ENCODE measurements around the gene PIP5K1B. TPM values are rescaled to one million over a fixed set of nuclear protein-coding genes. Genes with fewer than 3 reads are reported as not detected.

The PIP5K1B gene
- total RNA-seq, 1 experiment from 2014 or later, result 5.2 TPM

DNA sequence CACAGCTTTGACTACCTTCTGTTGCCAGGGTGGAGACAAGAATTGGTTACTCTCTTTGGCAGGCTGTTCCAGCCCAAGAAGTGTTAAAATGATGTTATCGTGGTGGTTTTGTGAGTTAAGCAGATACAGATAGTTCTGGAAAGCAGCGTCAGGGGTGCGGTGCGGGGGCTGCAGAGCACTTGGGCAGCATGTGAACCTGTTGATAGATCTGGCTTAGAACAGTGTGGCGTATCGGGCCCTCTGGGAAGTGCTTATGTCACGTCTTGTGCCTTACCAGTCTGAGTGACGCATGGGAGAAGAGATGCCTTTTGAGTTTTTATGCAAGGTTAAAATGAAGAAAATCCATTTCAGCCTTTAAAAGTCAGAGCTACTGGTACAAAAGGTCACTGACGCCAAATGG is 156.4 kb downstream of the PIP5K1B start (continued):
- TF ChIP-seq, protein P1, sequence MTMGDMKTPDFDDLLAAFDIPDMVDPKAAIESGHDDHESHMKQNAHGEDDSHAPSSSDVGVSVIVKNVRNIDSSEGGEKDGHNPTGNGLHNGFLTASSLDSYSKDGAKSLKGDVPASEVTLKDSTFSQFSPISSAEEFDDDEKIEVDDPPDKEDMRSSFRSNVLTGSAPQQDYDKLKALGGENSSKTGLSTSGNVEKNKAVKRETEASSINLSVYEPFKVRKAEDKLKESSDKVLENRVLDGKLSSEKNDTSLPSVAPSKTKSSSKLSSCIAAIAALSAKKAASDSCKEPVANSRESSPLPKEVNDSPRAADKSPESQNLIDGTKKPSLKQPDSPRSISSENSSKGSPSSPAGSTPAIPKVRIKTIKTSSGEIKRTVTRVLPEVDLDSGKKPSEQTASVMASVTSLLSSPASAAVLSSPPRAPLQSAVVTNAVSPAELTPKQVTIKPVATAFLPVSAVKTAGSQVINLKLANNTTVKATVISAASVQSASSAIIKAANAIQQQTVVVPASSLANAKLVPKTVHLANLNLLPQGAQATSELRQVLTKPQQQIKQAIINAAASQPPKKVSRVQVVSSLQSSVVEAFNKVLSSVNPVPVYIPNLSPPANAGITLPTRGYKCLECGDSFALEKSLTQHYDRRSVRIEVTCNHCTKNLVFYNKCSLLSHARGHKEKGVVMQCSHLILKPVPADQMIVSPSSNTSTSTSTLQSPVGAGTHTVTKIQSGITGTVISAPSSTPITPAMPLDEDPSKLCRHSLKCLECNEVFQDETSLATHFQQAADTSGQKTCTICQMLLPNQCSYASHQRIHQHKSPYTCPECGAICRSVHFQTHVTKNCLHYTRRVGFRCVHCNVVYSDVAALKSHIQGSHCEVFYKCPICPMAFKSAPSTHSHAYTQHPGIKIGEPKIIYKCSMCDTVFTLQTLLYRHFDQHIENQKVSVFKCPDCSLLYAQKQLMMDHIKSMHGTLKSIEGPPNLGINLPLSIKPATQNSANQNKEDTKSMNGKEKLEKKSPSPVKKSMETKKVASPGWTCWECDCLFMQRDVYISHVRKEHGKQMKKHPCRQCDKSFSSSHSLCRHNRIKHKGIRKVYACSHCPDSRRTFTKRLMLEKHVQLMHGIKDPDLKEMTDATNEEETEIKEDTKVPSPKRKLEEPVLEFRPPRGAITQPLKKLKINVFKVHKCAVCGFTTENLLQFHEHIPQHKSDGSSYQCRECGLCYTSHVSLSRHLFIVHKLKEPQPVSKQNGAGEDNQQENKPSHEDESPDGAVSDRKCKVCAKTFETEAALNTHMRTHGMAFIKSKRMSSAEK (CRISPR knock-in tag; IDR thresholded peaks at IDR 0.05; ENCODE audit: borderline replicate concordance), result no peak

DNA sequence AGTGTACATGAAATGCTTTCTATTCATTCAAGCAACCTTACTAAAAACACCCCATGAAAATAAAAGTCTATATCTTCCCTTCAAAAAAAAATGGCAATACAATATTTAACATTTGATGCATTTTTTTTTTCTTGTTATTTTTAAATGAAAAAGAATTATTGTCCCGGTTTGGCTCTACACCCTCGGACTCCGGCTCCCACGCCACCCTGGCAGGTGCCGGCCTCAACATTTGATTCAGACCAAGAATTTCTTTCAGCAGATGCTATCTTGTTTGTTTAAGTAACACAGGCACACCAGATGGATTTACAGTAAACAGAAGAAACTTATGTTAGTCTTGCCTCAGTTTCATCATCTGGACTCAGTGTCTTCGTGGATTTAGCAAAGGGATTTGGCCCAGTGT is 162.0 kb downstream of the PIP5K1B start:
- no peak overlapping the region for H3K4me3 Mint-ChIP-seq
- CTCF ChIA-PET, result no interaction called here
- no peak overlapping the region for H3K27ac Mint-ChIP-seq
- no peaks in the 10 kb centered on the region for H3K9me3 Mint-ChIP-seq
- no peaks in the 10 kb centered on the region for H3K27me3 Mint-ChIP-seq (ENCODE audit: low read depth)
- H3K36me3 Mint-ChIP-seq, result peaks cover 6% of the 10 kb centered on the region
- POLR2A ChIA-PET, result no interaction called here
- DNase-seq (ENCODE audit: low spot score), result no peak
- H3K4me1 Mint-ChIP-seq, result peaks cover 61% of the 10 kb centered on the region
- no peak for ATAC-seq
- TF ChIP-seq ZNF317 (CRISPR knock-in tag; IDR thresholded peaks at IDR 0.05; ENCODE audit: borderline replicate concordance, low read depth), result no peak
- TF ChIP-seq, protein P2, sequence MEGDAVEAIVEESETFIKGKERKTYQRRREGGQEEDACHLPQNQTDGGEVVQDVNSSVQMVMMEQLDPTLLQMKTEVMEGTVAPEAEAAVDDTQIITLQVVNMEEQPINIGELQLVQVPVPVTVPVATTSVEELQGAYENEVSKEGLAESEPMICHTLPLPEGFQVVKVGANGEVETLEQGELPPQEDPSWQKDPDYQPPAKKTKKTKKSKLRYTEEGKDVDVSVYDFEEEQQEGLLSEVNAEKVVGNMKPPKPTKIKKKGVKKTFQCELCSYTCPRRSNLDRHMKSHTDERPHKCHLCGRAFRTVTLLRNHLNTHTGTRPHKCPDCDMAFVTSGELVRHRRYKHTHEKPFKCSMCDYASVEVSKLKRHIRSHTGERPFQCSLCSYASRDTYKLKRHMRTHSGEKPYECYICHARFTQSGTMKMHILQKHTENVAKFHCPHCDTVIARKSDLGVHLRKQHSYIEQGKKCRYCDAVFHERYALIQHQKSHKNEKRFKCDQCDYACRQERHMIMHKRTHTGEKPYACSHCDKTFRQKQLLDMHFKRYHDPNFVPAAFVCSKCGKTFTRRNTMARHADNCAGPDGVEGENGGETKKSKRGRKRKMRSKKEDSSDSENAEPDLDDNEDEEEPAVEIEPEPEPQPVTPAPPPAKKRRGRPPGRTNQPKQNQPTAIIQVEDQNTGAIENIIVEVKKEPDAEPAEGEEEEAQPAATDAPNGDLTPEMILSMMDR (IDR thresholded peaks at IDR 0.05), result no peak
- TF ChIP-seq, protein P3, sequence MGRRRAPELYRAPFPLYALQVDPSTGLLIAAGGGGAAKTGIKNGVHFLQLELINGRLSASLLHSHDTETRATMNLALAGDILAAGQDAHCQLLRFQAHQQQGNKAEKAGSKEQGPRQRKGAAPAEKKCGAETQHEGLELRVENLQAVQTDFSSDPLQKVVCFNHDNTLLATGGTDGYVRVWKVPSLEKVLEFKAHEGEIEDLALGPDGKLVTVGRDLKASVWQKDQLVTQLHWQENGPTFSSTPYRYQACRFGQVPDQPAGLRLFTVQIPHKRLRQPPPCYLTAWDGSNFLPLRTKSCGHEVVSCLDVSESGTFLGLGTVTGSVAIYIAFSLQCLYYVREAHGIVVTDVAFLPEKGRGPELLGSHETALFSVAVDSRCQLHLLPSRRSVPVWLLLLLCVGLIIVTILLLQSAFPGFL (CRISPR knock-in tag; IDR thresholded peaks at IDR 0.05; ENCODE audit: borderline replicate concordance), result no peak
- TF ChIP-seq, protein P4, sequence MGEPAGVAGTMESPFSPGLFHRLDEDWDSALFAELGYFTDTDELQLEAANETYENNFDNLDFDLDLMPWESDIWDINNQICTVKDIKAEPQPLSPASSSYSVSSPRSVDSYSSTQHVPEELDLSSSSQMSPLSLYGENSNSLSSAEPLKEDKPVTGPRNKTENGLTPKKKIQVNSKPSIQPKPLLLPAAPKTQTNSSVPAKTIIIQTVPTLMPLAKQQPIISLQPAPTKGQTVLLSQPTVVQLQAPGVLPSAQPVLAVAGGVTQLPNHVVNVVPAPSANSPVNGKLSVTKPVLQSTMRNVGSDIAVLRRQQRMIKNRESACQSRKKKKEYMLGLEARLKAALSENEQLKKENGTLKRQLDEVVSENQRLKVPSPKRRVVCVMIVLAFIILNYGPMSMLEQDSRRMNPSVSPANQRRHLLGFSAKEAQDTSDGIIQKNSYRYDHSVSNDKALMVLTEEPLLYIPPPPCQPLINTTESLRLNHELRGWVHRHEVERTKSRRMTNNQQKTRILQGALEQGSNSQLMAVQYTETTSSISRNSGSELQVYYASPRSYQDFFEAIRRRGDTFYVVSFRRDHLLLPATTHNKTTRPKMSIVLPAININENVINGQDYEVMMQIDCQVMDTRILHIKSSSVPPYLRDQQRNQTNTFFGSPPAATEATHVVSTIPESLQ (CRISPR knock-in tag; IDR thresholded peaks at IDR 0.05), result no peak
- TF ChIP-seq PRRX2 (CRISPR knock-in tag; IDR thresholded peaks at IDR 0.05), result no peak
- TF ChIP-seq, protein P5, sequence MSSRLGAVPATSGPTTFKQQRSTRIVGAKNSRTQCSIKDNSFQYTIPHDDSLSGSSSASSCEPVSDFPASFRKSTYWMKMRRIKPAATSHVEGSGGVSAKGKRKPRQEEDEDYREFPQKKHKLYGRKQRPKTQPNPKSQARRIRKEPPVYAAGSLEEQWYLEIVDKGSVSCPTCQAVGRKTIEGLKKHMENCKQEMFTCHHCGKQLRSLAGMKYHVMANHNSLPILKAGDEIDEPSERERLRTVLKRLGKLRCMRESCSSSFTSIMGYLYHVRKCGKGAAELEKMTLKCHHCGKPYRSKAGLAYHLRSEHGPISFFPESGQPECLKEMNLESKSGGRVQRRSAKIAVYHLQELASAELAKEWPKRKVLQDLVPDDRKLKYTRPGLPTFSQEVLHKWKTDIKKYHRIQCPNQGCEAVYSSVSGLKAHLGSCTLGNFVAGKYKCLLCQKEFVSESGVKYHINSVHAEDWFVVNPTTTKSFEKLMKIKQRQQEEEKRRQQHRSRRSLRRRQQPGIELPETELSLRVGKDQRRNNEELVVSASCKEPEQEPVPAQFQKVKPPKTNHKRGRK (CRISPR knock-in tag; IDR thresholded peaks at IDR 0.05; ENCODE audit: borderline replicate concordance), result no peak
- no peak for TF ChIP-seq NR3C1 (CRISPR knock-in tag; conservative IDR thresholded peaks at IDR 0.05; ENCODE audit: low read depth)
- TF ChIP-seq, protein P6, sequence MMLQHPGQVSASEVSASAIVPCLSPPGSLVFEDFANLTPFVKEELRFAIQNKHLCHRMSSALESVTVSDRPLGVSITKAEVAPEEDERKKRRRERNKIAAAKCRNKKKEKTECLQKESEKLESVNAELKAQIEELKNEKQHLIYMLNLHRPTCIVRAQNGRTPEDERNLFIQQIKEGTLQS (CRISPR knock-in tag; conservative IDR thresholded peaks at IDR 0.05), result no peak
- TF ChIP-seq, protein P7, sequence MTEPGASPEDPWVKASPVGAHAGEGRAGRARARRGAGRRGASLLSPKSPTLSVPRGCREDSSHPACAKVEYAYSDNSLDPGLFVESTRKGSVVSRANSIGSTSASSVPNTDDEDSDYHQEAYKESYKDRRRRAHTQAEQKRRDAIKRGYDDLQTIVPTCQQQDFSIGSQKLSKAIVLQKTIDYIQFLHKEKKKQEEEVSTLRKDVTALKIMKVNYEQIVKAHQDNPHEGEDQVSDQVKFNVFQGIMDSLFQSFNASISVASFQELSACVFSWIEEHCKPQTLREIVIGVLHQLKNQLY (CRISPR knock-in tag; IDR thresholded peaks at IDR 0.05), result no peak
- TF ChIP-seq, protein P8, sequence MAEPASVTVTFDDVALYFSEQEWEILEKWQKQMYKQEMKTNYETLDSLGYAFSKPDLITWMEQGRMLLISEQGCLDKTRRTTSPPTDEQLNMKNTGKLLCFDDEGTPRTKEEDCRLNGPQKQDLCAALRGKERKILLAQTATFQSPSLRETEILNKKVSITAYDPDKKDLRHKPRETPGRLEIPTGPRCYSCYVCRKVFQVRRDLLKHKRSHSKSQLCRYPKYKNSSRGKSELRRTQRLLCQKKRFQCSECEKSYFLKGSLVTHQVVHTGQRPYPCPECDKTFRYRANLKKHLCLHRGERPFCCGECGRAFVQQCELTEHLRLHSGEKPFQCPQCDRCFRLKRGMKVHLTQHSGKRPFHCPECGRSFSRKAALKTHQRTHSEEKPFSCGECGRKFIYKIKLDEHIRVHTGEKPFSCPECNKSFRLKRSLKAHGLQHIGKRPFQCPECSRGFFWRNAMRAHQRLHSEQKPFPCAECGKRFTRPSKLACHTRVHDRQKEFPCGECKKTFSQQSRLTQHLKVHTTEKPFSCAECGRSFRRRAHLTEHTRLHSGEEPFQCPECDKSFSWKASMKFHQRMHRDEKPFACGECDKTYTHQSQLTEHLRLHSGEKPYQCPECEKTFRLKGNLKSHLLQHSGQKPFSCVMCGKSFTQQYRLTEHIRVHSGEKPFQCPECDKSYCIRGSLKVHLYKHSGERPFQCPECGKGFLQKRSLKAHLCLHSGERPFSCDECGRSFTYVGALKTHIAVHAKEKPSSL (CRISPR knock-in tag; conservative IDR thresholded peaks at IDR 0.05), result no peak
- TF ChIP-seq, protein P9, sequence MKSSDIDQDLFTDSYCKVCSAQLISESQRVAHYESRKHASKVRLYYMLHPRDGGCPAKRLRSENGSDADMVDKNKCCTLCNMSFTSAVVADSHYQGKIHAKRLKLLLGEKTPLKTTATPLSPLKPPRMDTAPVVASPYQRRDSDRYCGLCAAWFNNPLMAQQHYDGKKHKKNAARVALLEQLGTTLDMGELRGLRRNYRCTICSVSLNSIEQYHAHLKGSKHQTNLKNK (CRISPR knock-in tag; IDR thresholded peaks at IDR 0.05), result no peak
- no peak for TF ChIP-seq MXD4 (CRISPR knock-in tag; IDR thresholded peaks at IDR 0.05; ENCODE audit: borderline replicate concordance)
- TF ChIP-seq, protein P10, sequence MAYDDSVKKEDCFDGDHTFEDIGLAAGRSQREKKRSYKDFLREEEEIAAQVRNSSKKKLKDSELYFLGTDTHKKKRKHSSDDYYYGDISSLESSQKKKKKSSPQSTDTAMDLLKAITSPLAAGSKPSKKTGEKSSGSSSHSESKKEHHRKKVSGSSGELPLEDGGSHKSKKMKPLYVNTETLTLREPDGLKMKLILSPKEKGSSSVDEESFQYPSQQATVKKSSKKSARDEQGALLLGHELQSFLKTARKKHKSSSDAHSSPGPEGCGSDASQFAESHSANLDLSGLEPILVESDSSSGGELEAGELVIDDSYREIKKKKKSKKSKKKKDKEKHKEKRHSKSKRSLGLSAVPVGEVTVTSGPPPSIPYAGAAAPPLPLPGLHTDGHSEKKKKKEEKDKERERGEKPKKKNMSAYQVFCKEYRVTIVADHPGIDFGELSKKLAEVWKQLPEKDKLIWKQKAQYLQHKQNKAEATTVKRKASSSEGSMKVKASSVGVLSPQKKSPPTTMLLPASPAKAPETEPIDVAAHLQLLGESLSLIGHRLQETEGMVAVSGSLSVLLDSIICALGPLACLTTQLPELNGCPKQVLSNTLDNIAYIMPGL (CRISPR knock-in tag; IDR thresholded peaks at IDR 0.05), result no peak
- no peak for TF ChIP-seq SMAD4 (CRISPR knock-in tag; IDR thresholded peaks at IDR 0.05)

Measured in WTC11 (cell line).